HG02870 (cell line): Measurements from ENCODE around the gene ASGR2.

Experiments
- ATAC-seq: cut with Tn5 transposase; IDR thresholded peaks from one replicate; pipeline ENCODE4 v1.9.1; 2021; ENCODE audit warnings: mild to moderate bottlenecking, moderate library complexity; ENCODE audit not compliant: unreplicated experiment

ASGR2 gene

GRCh38 chr17:7064261-7064660 is 50.4 kb downstream of the ASGR2 start:
- ATAC-seq = no peak

DNA sequence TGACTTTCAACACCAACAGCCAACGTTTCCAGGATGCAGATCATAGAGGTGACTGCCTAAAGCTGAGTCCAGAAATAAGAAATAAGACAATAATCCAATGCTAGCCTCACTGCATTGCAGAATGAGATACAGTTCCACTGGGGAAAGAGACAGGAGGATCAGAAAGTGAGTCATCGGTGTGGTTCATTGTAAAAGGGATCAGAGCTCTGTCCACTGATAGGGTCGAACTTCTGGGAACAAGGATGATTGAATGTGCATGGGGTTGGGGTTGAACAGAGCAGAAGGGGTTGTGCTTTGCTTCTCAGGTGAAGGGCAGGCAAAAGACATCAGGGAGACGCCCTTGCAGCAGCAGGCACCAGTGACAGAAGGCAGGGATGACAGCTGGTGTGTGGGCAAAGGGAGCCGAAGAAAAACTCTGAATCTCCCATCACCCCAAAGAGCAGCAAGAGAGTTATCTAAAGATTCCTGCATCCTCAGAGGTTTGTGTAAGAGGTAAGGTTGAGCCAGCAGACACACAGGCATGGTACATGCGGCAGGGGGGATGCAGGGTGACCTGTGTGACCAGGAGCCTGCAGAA is 51.0 kb downstream of the ASGR2 start:
- no peak for ATAC-seq

DNA sequence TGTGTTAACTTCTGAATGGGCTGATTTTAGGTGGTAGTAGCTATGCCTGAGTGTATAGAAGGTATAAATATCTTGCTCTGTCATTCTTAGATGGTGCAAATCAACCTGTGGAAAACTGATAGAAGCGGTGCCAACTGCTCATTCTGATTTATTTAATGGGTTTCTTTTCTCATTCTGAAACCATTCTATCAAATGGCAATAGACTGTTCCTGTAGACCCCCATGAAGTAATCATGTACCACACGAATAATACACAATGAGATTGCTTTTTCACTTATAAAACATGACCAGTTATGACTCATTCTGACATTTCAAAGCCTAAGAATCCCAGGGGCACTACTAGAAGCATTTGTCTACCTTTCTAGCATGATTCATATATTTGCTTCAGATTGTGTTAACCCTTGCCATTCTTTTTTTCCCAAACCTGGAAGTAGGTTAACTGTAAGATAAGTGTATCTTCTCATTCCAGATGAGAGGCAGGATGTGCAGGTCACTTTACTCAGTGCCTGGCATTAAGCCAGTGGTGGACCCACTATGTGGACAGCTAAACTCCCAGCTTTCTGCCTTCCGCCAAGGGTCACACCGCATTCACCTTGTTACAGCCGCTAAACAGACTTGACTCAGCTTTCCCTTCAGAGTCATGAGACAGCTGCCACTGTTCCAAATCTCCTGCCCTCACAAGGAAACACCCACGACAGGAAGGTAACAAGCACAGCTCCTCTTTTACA is 54.3 kb downstream of the ASGR2 start:
- no peak for ATAC-seq

- ATAC-seq = no peak
Observed at GRCh38 chr17:7058831-7059447, 55.7 kb downstream of the ASGR2 start.

GRCh38 chr17:7056386-7056785 is 58.2 kb downstream of the ASGR2 start:
- ATAC-seq = no peak
